Liver (tissue), 9 donors: ENCODE measurements around the gene OR1L6. TPM values are rescaled to one million over a fixed set of nuclear protein-coding genes. Genes with fewer than 3 reads are reported as not detected.

Experiments
- DNase-seq: peaks from one replicate; pipeline ENCODE4 v3.0.0-alpha.2; 2017; ENCODE audit warnings: low spot score
- H3K27ac ChIP-seq, 2 donors: one replicate each; pipeline ENCODE4 v1.7.0; 2013; ENCODE audit warnings: inconsistent platforms in 2 of 2, low read length in 2 of 2, control low read depth in 1 of 2, low read depth in 1 of 2, mild to moderate bottlenecking in 1 of 2
- H3K27me3 ChIP-seq, 4 donors: one replicate each; pipeline versions ENCODE4 v1.6.1 to v1.7.0; 2013; ENCODE audit warnings: low read length in 3 of 4, inconsistent platforms in 1 of 4, mild to moderate bottlenecking in 1 of 4, moderate library complexity in 1 of 4; ENCODE audit not compliant: control insufficient read depth in 4 of 4, insufficient read depth in 4 of 4
- H3K36me3 ChIP-seq, 4 donors: one replicate each; pipeline versions ENCODE4 v1.6.1 to v1.7.0; 2013; ENCODE audit warnings: low read length in 3 of 4, mild to moderate bottlenecking in 3 of 4, low read depth in 1 of 4, moderate library complexity in 1 of 4; ENCODE audit not compliant: control insufficient read depth in 4 of 4, insufficient read depth in 3 of 4
- H3K4me1 ChIP-seq, 4 donors: one replicate each; pipeline versions ENCODE4 v1.6.1 to v1.7.0; 2013; ENCODE audit warnings: low read length in 3 of 4, mild to moderate bottlenecking in 3 of 4, moderate library complexity in 1 of 4; ENCODE audit not compliant: control insufficient read depth in 4 of 4, insufficient read depth in 4 of 4
- H3K4me3 ChIP-seq, 3 donors: one replicate each; pipeline versions ENCODE4 v1.6.1 to v1.7.0; 2013; ENCODE audit warnings: low read length in 3 of 3, control low read depth in 1 of 3, low read depth in 1 of 3, mild to moderate bottlenecking in 1 of 3
- H3K9ac ChIP-seq, 2 donors: one replicate each; pipeline ENCODE4 v1.7.0; 2013; ENCODE audit warnings: low read length in 2 of 2, mild to moderate bottlenecking in 2 of 2, moderate library complexity in 2 of 2, control low read depth in 1 of 2, low read depth in 1 of 2
- H3K9me3 ChIP-seq, 4 donors: one replicate each; pipeline versions ENCODE4 v1.6.1 to v1.7.0; 2013; ENCODE audit warnings: low read length in 3 of 4; ENCODE audit not compliant: control insufficient read depth in 4 of 4
- ATF3 ChIP-seq: IDR thresholded peaks from 2 replicates; pipeline ENCODE4 v1.6.1; 2016; ENCODE audit warnings: antibody characterized with exemption
- CTCF ChIP-seq: fragments of 150-350 bp; IDR thresholded peaks from 2 replicates; pipeline ENCODE4 v1.5.1; 2017; ENCODE audit warnings: improper control_type of control experiment, low read depth, low read length; ENCODE audit not compliant: missing input control
- EGR1 ChIP-seq, 2 donors: IDR thresholded peaks; 2 replicates each; pipeline ENCODE4 v1.6.1; 2016 to 2018; ENCODE audit warnings: antibody characterized with exemption in 2 of 2, low read depth in 2 of 2
- FOXA2 ChIP-seq: IDR thresholded peaks from 2 replicates; pipeline ENCODE4 v1.6.1; 2016; ENCODE audit warnings: antibody characterized with exemption
- GABPA ChIP-seq, 2 donors: IDR thresholded peaks in 1 of 2; conservative IDR thresholded peaks in 1 of 2; 2 replicates each; pipeline ENCODE4 v1.6.1; 2016; ENCODE audit warnings: antibody characterized with exemption in 2 of 2, mild to moderate bottlenecking in 1 of 2, moderate library complexity in 1 of 2
- HNF4A ChIP-seq, 2 donors: conservative IDR thresholded peaks; 2 replicates each; pipeline ENCODE4 v1.6.1; 2016; ENCODE audit warnings: antibody characterized with exemption in 2 of 2, mild to moderate bottlenecking in 2 of 2
- HNF4G ChIP-seq: IDR thresholded peaks from 2 replicates; pipeline ENCODE4 v1.6.1; 2016; ENCODE audit warnings: antibody characterized with exemption
- MAX ChIP-seq: IDR thresholded peaks from 2 replicates; pipeline ENCODE4 v1.6.1; 2016; ENCODE audit warnings: antibody characterized with exemption
- NR2F2 ChIP-seq: IDR thresholded peaks from 2 replicates; pipeline ENCODE4 v1.6.1; 2016; ENCODE audit warnings: antibody characterized with exemption
- RAD21 ChIP-seq, 2 donors: IDR thresholded peaks; 2 replicates each; pipeline ENCODE4 v1.6.1; 2016; ENCODE audit warnings: antibody characterized with exemption in 2 of 2, mild to moderate bottlenecking in 2 of 2
- REST ChIP-seq: IDR thresholded peaks from 2 replicates; pipeline ENCODE4 v1.6.1; 2016; ENCODE audit warnings: antibody characterized with exemption, mild to moderate bottlenecking
- RXRA ChIP-seq, 2 donors: IDR thresholded peaks; 2 replicates each; pipeline ENCODE4 v1.6.1; 2017 to 2018; ENCODE audit warnings: antibody characterized with exemption in 2 of 2, mild to moderate bottlenecking in 1 of 2
- SP1 ChIP-seq: IDR thresholded peaks from 2 replicates; pipeline ENCODE4 v1.6.1; 2018; ENCODE audit warnings: antibody characterized with exemption, mild to moderate bottlenecking
- TAF1 ChIP-seq: conservative IDR thresholded peaks from 2 replicates; pipeline ENCODE4 v1.6.1; 2016; ENCODE audit warnings: antibody characterized with exemption, mild to moderate bottlenecking
- YY1 ChIP-seq: IDR thresholded peaks from 2 replicates; pipeline ENCODE4 v1.6.1; 2016; ENCODE audit warnings: antibody characterized with exemption, mild to moderate bottlenecking
- ZBTB33 ChIP-seq: IDR thresholded peaks from 2 replicates; pipeline ENCODE4 v1.6.1; 2016; ENCODE audit warnings: antibody characterized with exemption
- WGBS: extraction: QIAGEN DNeasy Blood & Tissue Kit; methylation state at CpG from one replicate; pipeline ENCODE4 v1.1.7; 2013; 5-methylcytosine and 5-hydroxymethylcytosine counted together
- polyA plus RNA-seq, 2 donors: library from polyadenylated mRNA; stranded (reverse) in 1 of 2; unstranded in 1 of 2; fragments of 200-250 nt in 1 of 2; fragments of >200 nt in 1 of 2; fragmentation: Nextera tagmentation in 1 of 2; extraction: Ambion mirVana in 1 of 2; gene quantifications; one replicate each; pipeline versions ENCODE4 v1.2.1 to v1.2.3, GENCODE V29; 2013 to 2015
- total RNA-seq, 2 donors: library from RNA; depleted of rRNA; stranded (reverse); fragments of >200 nt; gene quantifications; one replicate each; pipeline ENCODE4 v1.2.3, GENCODE V29; 2014
- donor health status: healthy.
- donor health status: healthy.
- donor health status: healthy.
- donor health status: healthy.
- donor health status: healthy.

The OR1L6 gene
- total and polyA plus RNA-seq, 4 donors: not detected

- H3K9me3 ChIP-seq: peaks cover 0 to 4% (median 2%) of the 10 kb centered on the region in 4 donors
- H3K9ac ChIP-seq: no peak overlapping the region
- H3K4me3 ChIP-seq: no peak overlapping the region
- no peaks in the 10 kb centered on the region for H3K27me3 ChIP-seq
- H3K36me3 ChIP-seq: no peaks in the 10 kb centered on the region
- 79% methylated on average over 3 of the region's 3 CpGs for WGBS
- no peak for DNase-seq
- H3K4me1 ChIP-seq: no peaks in the 10 kb centered on the region
- H3K27ac ChIP-seq: no peak overlapping the region
- TF ChIP-seq CTCF: no peak
- TF ChIP-seq NR2F2: no peak
- no peak for TF ChIP-seq REST
- no peak for TF ChIP-seq TAF1
- no peak for TF ChIP-seq GABPA (IDR thresholded peaks at IDR 0.05 in 1 of 2, conservative IDR thresholded peaks at IDR 0.05 in 1 of 2)
Measured at GRCh38 chr9:122777935-122778627, 36.0 kb downstream of the OR1L6 start.

DNA sequence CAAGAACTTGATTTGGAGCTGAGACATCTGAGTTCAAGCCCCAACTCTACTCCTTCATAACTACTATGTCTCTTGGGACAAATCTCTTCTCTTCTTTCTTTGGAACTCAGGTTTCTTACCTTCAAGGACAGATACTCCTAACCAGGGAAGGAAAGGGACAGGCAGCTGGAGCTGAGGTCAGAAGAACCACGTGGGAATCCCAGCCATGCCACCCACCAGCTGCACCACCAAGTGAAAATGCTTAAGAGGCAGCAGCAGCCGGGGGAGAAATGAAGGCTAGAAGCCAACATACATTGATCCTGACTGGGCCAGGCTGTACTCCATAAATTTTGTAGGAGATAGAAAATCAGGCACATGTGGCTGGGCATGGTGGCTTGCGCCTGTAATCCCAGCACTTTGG is 37.1 kb downstream of the OR1L6 start:
- TF ChIP-seq HNF4G (no peak), ZBTB33 (no peak), FOXA2 (no peak), YY1 (no peak), RXRA (IDR thresholded peaks at IDR 0.05) (no peak), EGR1 (IDR thresholded peaks at IDR 0.05; ENCODE audit: low read depth in 2 of 2) (no peak), TAF1 (no peak), HNF4A (conservative IDR thresholded peaks at IDR 0.05) (no peak), GABPA (IDR thresholded peaks at IDR 0.05 in 1 of 2, conservative IDR thresholded peaks at IDR 0.05 in 1 of 2) (no peak), MAX (no peak), CTCF (no peak), NR2F2 (no peak), SP1 (no peak), RAD21 (IDR thresholded peaks at IDR 0.05) (no peak), ATF3 (no peak)
- no peak overlapping the region for H3K27ac ChIP-seq
- no peak overlapping the region for H3K9ac ChIP-seq
- no peak for DNase-seq
- H3K36me3 ChIP-seq: no peaks in the 10 kb centered on the region
- no peak overlapping the region for H3K4me3 ChIP-seq
- no peaks in the 10 kb centered on the region for H3K27me3 ChIP-seq
- H3K9me3 ChIP-seq: peaks cover 0 to 2% (median 0%) of the 10 kb centered on the region in 4 donors
- no peaks in the 10 kb centered on the region for H3K4me1 ChIP-seq
- WGBS: 85% methylated on average over 3 of the region's 3 CpGs
